Colonic mucosa (tissue), 4 donors: ENCODE measurements around the gene PTPRCAP. TPM values are rescaled to one million over a fixed set of nuclear protein-coding genes. Genes with fewer than 3 reads are reported as not detected.

ENCODE experiments used
- DNase-seq: peaks from one replicate; pipeline ENCODE4 v3.0.0-alpha.2; 2020
- H3K27ac ChIP-seq: fragments of 200-600 bp; one replicate; pipeline ENCODE4 v1.8.0; 2021
- H3K27me3 ChIP-seq: fragments of 200-600 bp; one replicate; pipeline ENCODE4 v1.8.0; 2021
- H3K36me3 ChIP-seq: fragments of 200-600 bp; one replicate; pipeline ENCODE4 v1.8.0; 2021
- H3K4me1 ChIP-seq: fragments of 200-600 bp; one replicate; pipeline ENCODE4 v1.8.0; 2021; ENCODE audit warnings: mild to moderate bottlenecking
- H3K4me3 ChIP-seq: fragments of 200-600 bp; one replicate; pipeline ENCODE4 v1.8.0; 2021
- H3K9ac ChIP-seq, 2 donors: one replicate each; pipeline ENCODE4 v1.7.0; 2013; ENCODE audit warnings: control low read depth in 2 of 2, low read depth in 2 of 2, low read length in 2 of 2
- H3K9me3 ChIP-seq: fragments of 200-600 bp; one replicate; pipeline ENCODE4 v1.8.0; 2021
- CTCF ChIP-seq: fragments of 200-600 bp; IDR thresholded peaks from one replicate; pipeline ENCODE4 v1.8.0; 2022; ENCODE audit warnings: antibody characterized with exemption, mild to moderate bottlenecking
- intact Hi-C: fragments of 100-400 bp; cut with DNase I; formaldehyde crosslinking; loops from one replicate; pipeline ENCODE4 v1.14.1; 2022
- total RNA-seq, 2 donors: library from RNA; stranded (reverse); fragmentation: NEBNext Ultra II Directional in 1 of 2; extraction: Animal tissue kit (Norgen Biotek cat#: 25700) in 1 of 2; gene quantifications; one replicate each; pipeline ENCODE4 v1.2.1, GENCODE V29; 2021
- donor health status: healthy.
- donor health status: DM: no; HTN: no; CAD: no.
- donor health status: DM: no; HTN: no; CAD: no.

PTPRCAP gene
- total RNA-seq, 2 donors from 2014 or later = 5.5 to 9.6 TPM

- no peak for DNase-seq
- no peaks in the 10 kb centered on the region for H3K27me3 ChIP-seq
- peak overlapping the region; percentile 54 for H3K4me3 ChIP-seq
- H3K36me3 ChIP-seq = no peaks in the 10 kb centered on the region
- peak overlapping the region; percentile 88 for H3K27ac ChIP-seq
- peak overlapping the region; percentile 76 to 97 for H3K9ac ChIP-seq
- no peaks in the 10 kb centered on the region for H3K4me1 ChIP-seq
- H3K9me3 ChIP-seq = no peaks in the 10 kb centered on the region
- no peak for TF ChIP-seq CTCF
- intact Hi-C loops = no loop called here
Observed at GRCh38 chr11:67420147-67420645, 17.3 kb downstream of the PTPRCAP start.

- Histone ChIP-seq H3K9ac (no peak overlapping the region), H3K27ac (no peak overlapping the region)
Observed at GRCh38 chr11:67419325-67420049, 18.0 kb downstream of the PTPRCAP start.

GRCh38 chr11:67418476-67419281 lies 18.8 kb downstream of the PTPRCAP start:
- intact Hi-C loops = no loop called here
- Histone ChIP-seq H3K9me3 (no peaks in the 10 kb centered on the region), H3K4me1 (no peaks in the 10 kb centered on the region), H3K9ac (peak overlapping the region in 1 of 2 donors; percentile 18), H3K27ac (no peak overlapping the region), H3K36me3 (no peaks in the 10 kb centered on the region), H3K4me3 (no peak overlapping the region), H3K27me3 (no peaks in the 10 kb centered on the region)
- no peak for DNase-seq
- no peak for TF ChIP-seq CTCF

More at GRCh38 chr11:67419325-67420049, 18.0 kb downstream of the PTPRCAP start:
- no peaks in the 10 kb centered on the region for H3K9me3 ChIP-seq
- H3K4me3 ChIP-seq = no peak overlapping the region
- H3K36me3 ChIP-seq = no peaks in the 10 kb centered on the region
- intact Hi-C loops = no loop called here
- no peak for DNase-seq
- no peaks in the 10 kb centered on the region for H3K27me3 ChIP-seq
- TF ChIP-seq CTCF = no peak
- H3K4me1 ChIP-seq = no peaks in the 10 kb centered on the region

- H3K4me3 ChIP-seq = no peak overlapping the region
- DNase-seq = no peak
- no peak overlapping the region for H3K9ac ChIP-seq
- intact Hi-C loops = no loop called here
- H3K27ac ChIP-seq = no peak overlapping the region
- H3K4me1 ChIP-seq = no peaks in the 10 kb centered on the region
- no peaks in the 10 kb centered on the region for H3K36me3 ChIP-seq
- H3K9me3 ChIP-seq = no peaks in the 10 kb centered on the region
- no peak for TF ChIP-seq CTCF
- no peaks in the 10 kb centered on the region for H3K27me3 ChIP-seq
Observed at GRCh38 chr11:67417425-67417824, 20.1 kb downstream of the PTPRCAP start.

- no peaks in the 10 kb centered on the region for H3K9me3 ChIP-seq
- DNase-seq = no peak
- H3K36me3 ChIP-seq = no peaks in the 10 kb centered on the region
- no peak overlapping the region for H3K27ac ChIP-seq
- H3K9ac ChIP-seq = no peak overlapping the region
- H3K4me1 ChIP-seq = no peaks in the 10 kb centered on the region
- intact Hi-C loops = no loop called here
- H3K27me3 ChIP-seq = no peaks in the 10 kb centered on the region
- TF ChIP-seq CTCF = no peak
- no peak overlapping the region for H3K4me3 ChIP-seq
Observed at GRCh38 chr11:67416416-67417335, 20.8 kb downstream of the PTPRCAP start.
